ENCODE measurements around the gene TRIM63. TPM values are rescaled to one million over a fixed set of nuclear protein-coding genes. Genes with fewer than 3 reads are reported as not detected.
A peak's percentile ranks its signal among the peaks of the same experiment; 100 is the strongest.

The TRIM63 gene
- polyA plus RNA-seq, 1 donor from 2014 or later, result not detected

GRCh38 chr1:26053718-26054560, 13.5 kb downstream of the TRIM63 start:
- peaks cover 32% of the 10 kb centered on the region for H3K27me3 Mint-ChIP-seq
- peaks cover 0 to 1% (median 0%) of the 10 kb centered on the region in 3 donors for H3K9me3 Mint-ChIP-seq
- H3K4me1 Mint-ChIP-seq, result no peaks in the 10 kb centered on the region
- H3K4me3 Mint-ChIP-seq, result no peak overlapping the region
- no peak overlapping the region for H3K27ac Mint-ChIP-seq
- no peaks in the 10 kb centered on the region for H3K36me3 Mint-ChIP-seq

GRCh38 chr1:26050248-26050640, 17.2 kb downstream of the TRIM63 start:
- Mint-ChIP-seq H3K4me3 (peak overlapping the region in 1 of 4 donors; percentile 69), H3K27me3 (peaks cover 44% of the 10 kb centered on the region), H3K4me1 (no peaks in the 10 kb centered on the region), H3K36me3 (no peaks in the 10 kb centered on the region), H3K9me3 (no peaks in the 10 kb centered on the region), H3K27ac (no peak overlapping the region)

GRCh38 chr1:26049531-26050247, 17.7 kb downstream of the TRIM63 start:
- Mint-ChIP-seq H3K9me3 (no peaks in the 10 kb centered on the region), H3K4me3 (peak overlapping the region in 1 of 4 donors; percentile 69), H3K27me3 (peaks cover 45% of the 10 kb centered on the region)

GRCh38 chr1:26047278-26047874, 20.1 kb downstream of the TRIM63 start:
- Mint-ChIP-seq H3K4me1 (peaks cover 0 to 3% (median 0%) of the 10 kb centered on the region in 3 donors), H3K27ac (peak overlapping the region in 1 of 3 donors; percentile 43), H3K4me3 (no peak overlapping the region), H3K9me3 (no peaks in the 10 kb centered on the region), H3K27me3 (peaks cover 52% of the 10 kb centered on the region), H3K36me3 (no peaks in the 10 kb centered on the region)

More at GRCh38 chr1:26049531-26050247, 17.7 kb downstream of the TRIM63 start:
- peaks cover 0 to 2% (median 0%) of the 10 kb centered on the region in 3 donors for H3K4me1 Mint-ChIP-seq
- H3K36me3 Mint-ChIP-seq, result no peaks in the 10 kb centered on the region
- no peak overlapping the region for H3K27ac Mint-ChIP-seq

- Mint-ChIP-seq H3K4me3 (peak overlapping the region in 1 of 4 donors; percentile 41), H3K4me1 (peaks cover 0 to 3% (median 0%) of the 10 kb centered on the region in 3 donors), H3K27ac (no peak overlapping the region), H3K36me3 (no peaks in the 10 kb centered on the region), H3K9me3 (no peaks in the 10 kb centered on the region), H3K27me3 (peaks cover 50% of the 10 kb centered on the region)
These were observed 21.0 kb downstream of the TRIM63 start for GRCh38 chr1:26046246-26047095.

- Mint-ChIP-seq H3K27me3 (peaks cover 47% of the 10 kb centered on the region), H3K4me3 (peak within 1 kb of the TSS in 1 of 4 donors; percentile 41), H3K36me3 (no peaks in the 10 kb centered on the region)
These were observed 21.6 kb downstream of the TRIM63 start, which contains the start of gene SLC30A2 for GRCh38 chr1:26045722-26046245. Gene SLC30A2, minus strand, starts transcription at chr1:26046118. Its CDS starts 222 bp downstream, at chr1:26045896.

GRCh38 chr1:26044971-26045721, 22.3 kb downstream of the TRIM63 start:
- Mint-ChIP-seq H3K36me3 (no peaks in the 10 kb centered on the region), H3K9me3 (no peaks in the 10 kb centered on the region), H3K27ac (peak overlapping the region in 1 of 3 donors; percentile 48), H3K4me3 (no peak overlapping the region), H3K27me3 (peaks cover 44% of the 10 kb centered on the region), H3K4me1 (peaks cover 0 to 3% (median 0%) of the 10 kb centered on the region in 3 donors)

More at GRCh38 chr1:26045722-26046245, 21.6 kb downstream of the TRIM63 start, which contains the start of gene SLC30A2:
- Mint-ChIP-seq H3K27ac (peak within 1 kb of the TSS in 1 of 3 donors; percentile 48), H3K4me1 (peaks cover 0 to 3% (median 0%) of the 10 kb centered on the region in 3 donors), H3K9me3 (no peaks in the 10 kb centered on the region)

- H3K9me3 Mint-ChIP-seq, result no peaks in the 10 kb centered on the region
- H3K36me3 Mint-ChIP-seq, result no peaks in the 10 kb centered on the region
- H3K27ac Mint-ChIP-seq, result no peak overlapping the region
- H3K4me3 Mint-ChIP-seq, result no peak overlapping the region
- peaks cover 38% of the 10 kb centered on the region for H3K27me3 Mint-ChIP-seq
- H3K4me1 Mint-ChIP-seq, result peaks cover 0 to 3% (median 0%) of the 10 kb centered on the region in 3 donors
These were observed 23.0 kb downstream of the TRIM63 start for GRCh38 chr1:26044414-26044813.

GRCh38 chr1:26043765-26044164, 23.7 kb downstream of the TRIM63 start:
- H3K27me3 Mint-ChIP-seq, result peaks cover 37% of the 10 kb centered on the region
- peak overlapping the region in 1 of 3 donors; percentile 39 for H3K27ac Mint-ChIP-seq
- H3K9me3 Mint-ChIP-seq, result no peaks in the 10 kb centered on the region

GRCh38 chr1:26041978-26042377, 25.5 kb downstream of the TRIM63 start:
- H3K4me1 Mint-ChIP-seq, result peaks cover 0 to 3% (median 0%) of the 10 kb centered on the region in 3 donors
- H3K27me3 Mint-ChIP-seq, result peaks cover 30% of the 10 kb centered on the region
- no peak overlapping the region for H3K27ac Mint-ChIP-seq
- no peaks in the 10 kb centered on the region for H3K9me3 Mint-ChIP-seq
- H3K4me3 Mint-ChIP-seq, result no peak overlapping the region
- H3K36me3 Mint-ChIP-seq, result no peaks in the 10 kb centered on the region

More at GRCh38 chr1:26043765-26044164, 23.7 kb downstream of the TRIM63 start:
- Mint-ChIP-seq H3K4me3 (no peak overlapping the region), H3K4me1 (peaks cover 0 to 3% (median 0%) of the 10 kb centered on the region in 3 donors), H3K36me3 (no peaks in the 10 kb centered on the region)

- Mint-ChIP-seq H3K27me3 (peaks cover 26% of the 10 kb centered on the region), H3K36me3 (no peaks in the 10 kb centered on the region), H3K27ac (no peak overlapping the region), H3K4me1 (peaks cover 0 to 3% (median 0%) of the 10 kb centered on the region in 3 donors), H3K4me3 (no peak overlapping the region), H3K9me3 (no peaks in the 10 kb centered on the region)
These were observed 26.0 kb downstream of the TRIM63 start for GRCh38 chr1:26041401-26041800.

GRCh38 chr1:26038904-26039303, 28.5 kb downstream of the TRIM63 start:
- Mint-ChIP-seq H3K27ac (no peak overlapping the region), H3K9me3 (no peaks in the 10 kb centered on the region), H3K4me1 (peaks cover 0 to 6% (median 0%) of the 10 kb centered on the region in 3 donors), H3K4me3 (peak overlapping the region in 1 of 4 donors; percentile 40), H3K36me3 (no peaks in the 10 kb centered on the region), H3K27me3 (peaks cover 13% of the 10 kb centered on the region)

- Mint-ChIP-seq H3K27ac (no peak overlapping the region), H3K36me3 (no peaks in the 10 kb centered on the region), H3K4me3 (peak overlapping the region in 2 of 4 donors; percentile 36 to 68), H3K4me1 (peaks cover 0 to 6% (median 0%) of the 10 kb centered on the region in 3 donors), H3K27me3 (peaks cover 10% of the 10 kb centered on the region), H3K9me3 (no peaks in the 10 kb centered on the region)
These were observed 29.0 kb downstream of the TRIM63 start for GRCh38 chr1:26038477-26038876.
